ENCODE measurements around the gene ABTB1. TPM values are rescaled to one million over a fixed set of nuclear protein-coding genes. Genes with fewer than 3 reads are reported as not detected.

Gene ABTB1
- polyA plus RNA-seq, 1 of the 3 experiments (the other 2 are of a cell fraction), result 30.8 TPM

GRCh38 chr3:127720161-127720823, 47.5 kb downstream of the ABTB1 start (continued):
- TF ChIP-seq FOSL2 (IDR thresholded peaks at IDR 0.05; ENCODE audit: borderline replicate concordance, low read depth) (no peak), NRF1 (IDR thresholded peaks at IDR 0.05; ENCODE audit: low read depth, low read length) (no peak), ZBTB33 (IDR thresholded peaks at IDR 0.05; ENCODE audit: borderline replicate concordance, low read depth) (no peak), IRF3 (IDR thresholded peaks at IDR 0.05; ENCODE audit: low read depth, low read length) (no peak), MEF2A (IDR thresholded peaks at IDR 0.05; ENCODE audit: borderline replicate concordance, low read depth) (no peak), TCF12 (IDR thresholded peaks at IDR 0.05) (no peak)

GRCh38 chr3:127720985-127721935, 48.5 kb downstream of the ABTB1 start:
- Histone ChIP-seq H3K9me3 (no peaks in the 10 kb centered on the region), H3K36me3 (replicated peaks in 1 of 2; ENCODE audit: control insufficient read depth in 1 of 2, insufficient read depth in 2 of 2, low read length in 1 of 2) (no peaks in the 10 kb centered on the region), H3K9ac (no peak overlapping the region), H3F3A (replicated peaks; ENCODE audit: insufficient read depth) (no peaks in the 10 kb centered on the region), H3K4me3 (ENCODE audit: low read depth in 2 of 2, low read length in 1 of 2) (no peak overlapping the region), H2AFZ (ENCODE audit: low read depth) (no peak overlapping the region), H3K79me2 (ENCODE audit: insufficient read depth) (no peaks in the 10 kb centered on the region), H3K27me3 (ENCODE audit: insufficient read depth) (no peaks in the 10 kb centered on the region), H4K20me1 (ENCODE audit: insufficient read depth) (no peaks in the 10 kb centered on the region), H3K4me1 (ENCODE audit: control insufficient read depth in 1 of 2, insufficient read depth in 2 of 2, low read depth in 1 of 2, low read length in 1 of 2) (peaks cover 0 to 48% of the 10 kb centered on the region in 2 experiments; a peak in 1 of 4 replicates), H3K4me2 (no peak overlapping the region), H3K27ac (ENCODE audit: low read depth in 2 of 2, low read length in 1 of 2) (no peak overlapping the region), H3K9me2 (no peaks in the 10 kb centered on the region)
- no peak for DNase-seq
- WGBS (ENCODE audit: low lambda C conversion rate), result 93% methylated on average over 17 of the region's 17 CpGs
- TF ChIP-seq USF1 (IDR thresholded peaks at IDR 0.05; ENCODE audit: borderline replicate concordance, low read depth) (no peak), RFX5 (IDR thresholded peaks at IDR 0.05; ENCODE audit: low read length) (no peak)
- CTCF ChIA-PET, result no interaction called here
- POLR2A ChIA-PET, result no interaction called here
